ENCODE results near the gene SMAD6.
A peak's percentile ranks its signal among the peaks of the same experiment; 100 is the strongest.

Gene SMAD6

DNA sequence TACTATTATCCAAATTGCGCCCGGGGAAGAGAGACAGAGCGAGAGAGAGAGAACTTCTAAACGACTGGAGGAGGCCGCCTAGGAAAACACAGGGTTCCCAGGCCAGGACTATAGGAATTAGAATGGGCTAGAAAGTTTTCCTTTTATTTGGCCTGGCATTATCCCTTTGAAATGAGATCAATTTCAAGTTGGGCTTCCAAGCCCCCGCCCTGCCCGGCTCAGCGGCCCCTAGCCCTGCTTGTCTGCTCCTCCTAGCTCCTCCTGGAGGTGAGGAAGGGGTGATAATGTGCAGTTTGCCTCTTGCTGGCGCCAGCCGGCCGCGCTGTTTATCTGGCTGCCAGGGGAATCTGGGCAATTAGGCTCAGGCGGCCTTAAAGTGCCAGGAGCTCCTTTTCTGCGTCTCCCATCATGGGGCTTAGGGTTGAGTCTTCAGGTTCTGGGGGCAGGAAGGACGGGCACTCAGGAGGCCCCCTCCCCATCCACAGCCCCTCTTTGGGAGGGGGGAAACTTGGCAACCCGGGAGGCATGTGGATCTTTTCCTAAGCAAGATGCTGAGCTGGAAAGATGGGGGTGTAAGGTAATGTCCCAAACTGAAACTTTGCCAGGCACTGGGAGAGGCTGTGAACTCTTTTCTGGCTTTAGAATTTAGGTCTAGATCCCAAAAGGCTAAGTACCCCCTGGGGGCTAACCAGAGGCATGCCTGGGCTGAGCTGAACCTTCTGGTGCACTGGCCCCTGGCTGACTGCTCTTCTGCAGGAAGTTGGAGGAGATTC is 5.5 kb downstream of the SMAD6 start:
- no peak for DNase-seq (ENCODE audit: low spot score)
- TF ChIP-seq, protein P1, sequence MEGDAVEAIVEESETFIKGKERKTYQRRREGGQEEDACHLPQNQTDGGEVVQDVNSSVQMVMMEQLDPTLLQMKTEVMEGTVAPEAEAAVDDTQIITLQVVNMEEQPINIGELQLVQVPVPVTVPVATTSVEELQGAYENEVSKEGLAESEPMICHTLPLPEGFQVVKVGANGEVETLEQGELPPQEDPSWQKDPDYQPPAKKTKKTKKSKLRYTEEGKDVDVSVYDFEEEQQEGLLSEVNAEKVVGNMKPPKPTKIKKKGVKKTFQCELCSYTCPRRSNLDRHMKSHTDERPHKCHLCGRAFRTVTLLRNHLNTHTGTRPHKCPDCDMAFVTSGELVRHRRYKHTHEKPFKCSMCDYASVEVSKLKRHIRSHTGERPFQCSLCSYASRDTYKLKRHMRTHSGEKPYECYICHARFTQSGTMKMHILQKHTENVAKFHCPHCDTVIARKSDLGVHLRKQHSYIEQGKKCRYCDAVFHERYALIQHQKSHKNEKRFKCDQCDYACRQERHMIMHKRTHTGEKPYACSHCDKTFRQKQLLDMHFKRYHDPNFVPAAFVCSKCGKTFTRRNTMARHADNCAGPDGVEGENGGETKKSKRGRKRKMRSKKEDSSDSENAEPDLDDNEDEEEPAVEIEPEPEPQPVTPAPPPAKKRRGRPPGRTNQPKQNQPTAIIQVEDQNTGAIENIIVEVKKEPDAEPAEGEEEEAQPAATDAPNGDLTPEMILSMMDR (conservative IDR thresholded peaks at IDR 0.05; ENCODE audit: low read depth): no peak
- POLR2A ChIA-PET (ENCODE audit: low non-redundant PET): no interaction called here
- CTCF ChIA-PET: interaction anchor here (0.6 to 1.1 kb wide), 4 partner anchors 21 to 118 kb away, joined by 3 read pairs; no protein-coding TSS in a partner anchor
- peak overlapping the region; percentile 6; the same call in 1 of the 2 replicates for H3K27ac ChIP-seq

DNA sequence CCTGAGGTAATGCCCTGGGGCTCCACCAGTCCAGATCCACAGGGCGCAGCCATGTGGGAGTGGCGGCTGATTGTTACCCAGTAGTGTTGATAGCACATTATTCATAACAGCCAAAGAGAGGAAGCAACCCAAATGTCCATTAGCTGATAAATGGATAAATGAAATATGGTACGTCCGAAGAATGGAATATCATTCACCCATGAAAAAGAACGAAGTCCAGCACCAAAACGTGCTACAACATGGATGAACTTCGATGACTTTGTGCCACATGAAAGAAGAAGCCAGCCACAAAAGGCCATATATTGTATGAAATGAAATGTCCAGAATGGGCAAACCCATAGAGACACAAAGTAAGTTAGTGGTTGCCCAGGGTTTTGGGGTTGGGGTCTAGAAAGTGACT is 6.4 kb downstream of the SMAD6 start:
- DNase-seq (ENCODE audit: low spot score): no peak
- CTCF ChIA-PET: no interaction called here
- no peak overlapping the region for H3K27ac ChIP-seq
- POLR2A ChIA-PET (ENCODE audit: low non-redundant PET): no interaction called here
- TF ChIP-seq, protein P1 (conservative IDR thresholded peaks at IDR 0.05; ENCODE audit: low read depth): no peak

DNA sequence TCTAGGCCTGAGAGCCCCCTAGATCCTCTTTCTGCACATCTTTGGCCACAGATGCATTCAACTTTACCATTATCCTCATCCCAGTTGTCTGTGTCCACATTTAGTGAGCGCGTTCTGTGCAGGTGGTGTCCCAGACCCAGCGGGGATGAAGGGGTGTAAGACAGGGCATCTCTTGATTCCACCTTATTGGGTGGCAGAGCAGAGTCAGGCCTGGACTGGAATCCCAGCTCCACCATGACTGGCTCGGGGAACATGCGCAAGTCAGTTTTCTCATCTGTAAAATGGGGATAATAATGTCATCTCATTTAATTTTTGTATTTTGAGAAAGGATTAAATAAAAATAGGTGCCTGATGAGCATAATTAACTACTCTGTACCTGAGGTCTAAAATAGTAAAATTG is 7.8 kb downstream of the SMAD6 start:
- POLR2A ChIA-PET (ENCODE audit: low non-redundant PET): interaction anchor here (0.6 kb wide), 1 partner anchor 1311 kb away, joined by 9 read pairs; no protein-coding TSS in a partner anchor
- TF ChIP-seq, protein P1 (conservative IDR thresholded peaks at IDR 0.05; ENCODE audit: low read depth): no peak
- CTCF ChIA-PET: interaction anchor here (0.5 to 0.8 kb wide), 2 partner anchors 73 to 152 kb away, joined by 3 to 4 read pairs; no protein-coding TSS in a partner anchor
- DNase-seq (ENCODE audit: low spot score): no peak
- no peak overlapping the region for H3K27ac ChIP-seq

DNA sequence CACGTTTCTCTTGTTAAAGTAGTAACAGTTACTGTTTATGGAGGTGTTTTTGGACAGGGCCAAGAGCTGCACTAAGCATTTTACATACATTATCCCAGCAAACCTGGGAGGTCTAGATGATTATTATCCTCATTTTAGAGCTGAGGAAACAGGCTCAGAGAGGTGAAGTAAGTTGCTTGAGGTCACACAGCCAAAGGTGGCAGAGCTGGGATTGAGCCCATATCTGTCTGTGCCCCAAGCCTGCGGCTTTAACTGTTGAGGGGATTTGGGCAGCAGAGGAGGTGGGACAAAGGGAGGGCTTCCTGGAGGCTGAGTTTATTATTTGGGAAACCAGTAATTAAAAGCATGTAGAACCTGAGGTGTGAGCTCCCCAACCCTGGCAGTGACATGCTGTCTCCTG is 9.2 kb downstream of the SMAD6 start:
- H3K27ac ChIP-seq: no peak overlapping the region
- no peak for DNase-seq (ENCODE audit: low spot score)
- TF ChIP-seq, protein P1 (conservative IDR thresholded peaks at IDR 0.05; ENCODE audit: low read depth): no peak
- ChIA-PET POLR2A (ENCODE audit: low non-redundant PET) (no interaction called here), CTCF (interaction anchor here (0.8 kb wide), 1 partner anchor 64 kb away, joined by 3 read pairs; no protein-coding TSS in a partner anchor)

DNA sequence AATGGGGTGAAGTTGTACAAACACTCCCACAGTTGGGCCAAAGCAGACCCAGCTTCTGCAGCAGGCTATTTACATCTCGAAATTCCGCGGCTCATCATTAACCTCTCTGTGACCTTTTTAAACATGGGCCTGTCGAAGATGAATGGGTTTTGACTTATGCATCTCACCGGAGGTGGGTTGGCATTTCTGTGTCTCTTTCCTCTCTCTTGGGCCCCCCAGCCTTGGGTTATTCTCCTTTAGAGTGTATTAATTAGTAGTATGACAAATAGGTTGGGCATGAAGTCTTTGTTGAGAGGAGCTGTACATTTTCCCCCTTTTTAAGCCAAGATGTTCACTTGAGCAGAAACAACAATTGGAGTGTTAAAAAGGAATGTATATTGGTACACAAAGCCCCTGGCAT is 9.8 kb downstream of the SMAD6 start:
- DNase-seq (ENCODE audit: low spot score): no peak
- TF ChIP-seq, protein P1 (conservative IDR thresholded peaks at IDR 0.05; ENCODE audit: low read depth): no peak
- POLR2A ChIA-PET (ENCODE audit: low non-redundant PET): no interaction called here
- no peak overlapping the region for H3K27ac ChIP-seq
- CTCF ChIA-PET: interaction anchor here (0.7 to 0.8 kb wide), 2 partner anchors 64 to 293 kb away, joined by 3 read pairs; no protein-coding TSS in a partner anchor

DNA sequence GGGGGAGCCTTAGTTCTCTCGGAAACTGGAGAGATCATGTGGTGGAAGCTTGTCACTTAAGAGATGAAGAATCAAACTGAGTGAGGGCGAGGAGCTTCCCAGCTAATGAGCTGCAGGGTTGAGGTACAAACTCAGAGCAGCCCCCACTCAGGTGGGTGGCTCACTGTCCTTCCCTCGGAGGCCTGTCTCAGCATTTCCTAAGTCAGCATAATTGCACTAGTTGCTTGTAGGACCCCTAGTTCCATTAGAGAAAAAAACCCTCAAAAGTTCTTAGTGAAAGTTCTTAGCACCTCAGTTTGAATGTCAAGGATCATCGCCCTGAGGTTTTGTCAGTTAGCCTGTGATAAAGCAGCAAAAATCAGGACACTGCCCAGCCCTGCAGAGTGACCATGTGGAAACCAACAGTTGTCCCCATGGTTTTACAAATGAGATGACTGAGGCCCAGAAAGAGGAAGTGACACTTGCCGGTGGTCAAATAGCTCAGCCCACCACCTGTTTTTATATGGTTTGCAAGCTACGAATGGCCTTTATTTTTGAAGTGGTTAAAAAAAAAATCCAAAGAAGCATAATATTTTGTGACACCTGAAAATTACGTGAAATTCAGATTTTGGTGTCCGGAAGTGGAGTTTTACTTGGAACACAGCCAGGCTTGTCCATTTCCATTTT is 11.9 kb downstream of the SMAD6 start:
- ChIA-PET POLR2A (ENCODE audit: low non-redundant PET) (no interaction called here), CTCF (interaction anchor here (0.6 kb wide), 1 partner anchor 61 kb away, joined by 4 read pairs; no protein-coding TSS in a partner anchor)
- DNase-seq (ENCODE audit: low spot score): no peak
- TF ChIP-seq, protein P1 (conservative IDR thresholded peaks at IDR 0.05; ENCODE audit: low read depth): no peak
- H3K27ac ChIP-seq: no peak overlapping the region

Data from RWPE1 (cell line).